PC-9 (cell line): ENCODE measurements around the gene BEST2.

Experiments used
- EZH2 ChIP-seq: fragments of 200-600 bp; sonication (generic); IDR thresholded peaks from 2 replicates; pipeline ENCODE4 v1.8.0; 2017; ENCODE audit warnings: antibody characterized with exemption, low read depth
- TF ChIP-seq, protein P1 (sequence below): fragments of 200-600 bp; sonication (generic); conservative IDR thresholded peaks from 2 replicates; pipeline ENCODE4 v1.6.1; 2017; ENCODE audit warnings: mixed run types, antibody characterized with exemption, mild to moderate bottlenecking, moderate library complexity

DNA sequence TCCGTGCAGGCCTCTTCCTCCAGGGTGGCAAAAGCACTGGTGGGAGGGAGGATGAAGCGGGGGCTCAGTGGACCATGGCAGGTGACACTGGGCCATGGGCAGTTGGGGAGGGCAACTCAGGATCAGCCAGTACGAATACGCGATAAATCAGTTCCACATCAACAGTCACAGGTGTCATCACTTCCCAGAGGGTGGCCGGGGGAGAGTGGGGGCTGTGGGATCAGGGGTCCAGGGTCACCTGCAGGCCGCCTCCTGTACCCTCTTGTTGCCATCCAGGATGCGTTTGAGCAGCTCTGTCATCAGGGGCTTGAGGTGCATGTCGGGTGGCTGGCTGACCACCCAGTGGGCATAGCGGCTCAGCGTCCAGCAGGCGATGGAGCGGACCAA, 45.3 kb upstream of the BEST2 start:
- TF ChIP-seq, protein P1, sequence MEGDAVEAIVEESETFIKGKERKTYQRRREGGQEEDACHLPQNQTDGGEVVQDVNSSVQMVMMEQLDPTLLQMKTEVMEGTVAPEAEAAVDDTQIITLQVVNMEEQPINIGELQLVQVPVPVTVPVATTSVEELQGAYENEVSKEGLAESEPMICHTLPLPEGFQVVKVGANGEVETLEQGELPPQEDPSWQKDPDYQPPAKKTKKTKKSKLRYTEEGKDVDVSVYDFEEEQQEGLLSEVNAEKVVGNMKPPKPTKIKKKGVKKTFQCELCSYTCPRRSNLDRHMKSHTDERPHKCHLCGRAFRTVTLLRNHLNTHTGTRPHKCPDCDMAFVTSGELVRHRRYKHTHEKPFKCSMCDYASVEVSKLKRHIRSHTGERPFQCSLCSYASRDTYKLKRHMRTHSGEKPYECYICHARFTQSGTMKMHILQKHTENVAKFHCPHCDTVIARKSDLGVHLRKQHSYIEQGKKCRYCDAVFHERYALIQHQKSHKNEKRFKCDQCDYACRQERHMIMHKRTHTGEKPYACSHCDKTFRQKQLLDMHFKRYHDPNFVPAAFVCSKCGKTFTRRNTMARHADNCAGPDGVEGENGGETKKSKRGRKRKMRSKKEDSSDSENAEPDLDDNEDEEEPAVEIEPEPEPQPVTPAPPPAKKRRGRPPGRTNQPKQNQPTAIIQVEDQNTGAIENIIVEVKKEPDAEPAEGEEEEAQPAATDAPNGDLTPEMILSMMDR: no peak
- no peak for TF ChIP-seq EZH2
